ENCODE results near the gene TRANK1.
"Not testable (repeated sequence)": the region's sequence is repeated elsewhere in the genome, so short reads cannot be mapped to it uniquely, and the experiment has no call there.

Gene TRANK1

DNA sequence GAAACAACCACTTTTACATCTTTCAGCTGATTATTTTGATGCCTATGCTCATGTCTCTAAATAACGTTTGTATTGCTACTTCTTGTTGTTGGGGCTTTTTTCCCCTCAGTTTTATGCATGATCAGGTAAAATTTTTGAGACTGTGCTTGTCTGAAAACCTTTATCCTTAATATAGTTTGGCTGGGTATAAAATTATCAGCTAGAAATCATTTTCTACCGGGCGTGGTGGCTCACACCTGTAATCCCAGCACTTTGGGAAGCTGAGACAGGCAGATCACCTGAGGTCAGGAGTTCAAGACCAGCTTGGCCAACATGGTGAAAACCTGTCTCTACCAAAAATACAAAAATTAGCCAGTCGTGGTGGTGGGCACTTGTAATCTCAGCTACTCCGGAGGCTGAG, 3.0 kb upstream of the TRANK1 start:
- not testable (repeated sequence) for H2BK12ac ChIP-seq (ENCODE audit: low read length in 2 of 2); H2BK120ac ChIP-seq (ENCODE audit: low read depth, low read length); H3K4me2 ChIP-seq (ENCODE audit: low read length, poor library complexity, severe bottlenecking); H2AFZ ChIP-seq (ENCODE audit: low read depth, low read length); H3K18ac ChIP-seq (ENCODE audit: low read depth in 1 of 2, low read length in 2 of 2); H2BK5ac ChIP-seq (ENCODE audit: low read depth, low read length, poor library complexity, severe bottlenecking); H3K14ac ChIP-seq (ENCODE audit: low read length in 2 of 2); H3K79me1 ChIP-seq (replicated peaks; ENCODE audit: low read length, poor library complexity, severe bottlenecking); H3K4ac ChIP-seq (ENCODE audit: low read depth in 1 of 2, low read length in 2 of 2); H3K9ac ChIP-seq (ENCODE audit: low read length); H4K91ac ChIP-seq (ENCODE audit: low read length); H3K27me3 ChIP-seq (ENCODE audit: control insufficient read depth in 1 of 2, insufficient read depth in 1 of 2, low read length in 2 of 2); H4K8ac ChIP-seq (ENCODE audit: low read length); H3K4me3 ChIP-seq (ENCODE audit: insufficient read depth in 1 of 2, low read depth in 1 of 2, low read length in 2 of 2); DNase-seq; H3K36me3 ChIP-seq (ENCODE audit: control insufficient read depth in 1 of 2, insufficient read depth in 2 of 2, low read depth in 1 of 2, low read length in 2 of 2); H2AK5ac ChIP-seq (ENCODE audit: low read length, severe bottlenecking); H2BK15ac ChIP-seq (ENCODE audit: low read depth, poor library complexity, severe bottlenecking); H3K9me3 ChIP-seq (ENCODE audit: control insufficient read depth, low read length); H3K23ac ChIP-seq (ENCODE audit: low read length in 2 of 2); H3K27ac ChIP-seq (ENCODE audit: low read length, poor library complexity, severe bottlenecking)
- WGBS: 88% methylated on average over 5 of the region's 5 CpGs
- H3K4me1 ChIP-seq (ENCODE audit: control insufficient read depth, insufficient read depth, low read depth, low read length): peaks cover 12% of the 10 kb centered on the region

DNA sequence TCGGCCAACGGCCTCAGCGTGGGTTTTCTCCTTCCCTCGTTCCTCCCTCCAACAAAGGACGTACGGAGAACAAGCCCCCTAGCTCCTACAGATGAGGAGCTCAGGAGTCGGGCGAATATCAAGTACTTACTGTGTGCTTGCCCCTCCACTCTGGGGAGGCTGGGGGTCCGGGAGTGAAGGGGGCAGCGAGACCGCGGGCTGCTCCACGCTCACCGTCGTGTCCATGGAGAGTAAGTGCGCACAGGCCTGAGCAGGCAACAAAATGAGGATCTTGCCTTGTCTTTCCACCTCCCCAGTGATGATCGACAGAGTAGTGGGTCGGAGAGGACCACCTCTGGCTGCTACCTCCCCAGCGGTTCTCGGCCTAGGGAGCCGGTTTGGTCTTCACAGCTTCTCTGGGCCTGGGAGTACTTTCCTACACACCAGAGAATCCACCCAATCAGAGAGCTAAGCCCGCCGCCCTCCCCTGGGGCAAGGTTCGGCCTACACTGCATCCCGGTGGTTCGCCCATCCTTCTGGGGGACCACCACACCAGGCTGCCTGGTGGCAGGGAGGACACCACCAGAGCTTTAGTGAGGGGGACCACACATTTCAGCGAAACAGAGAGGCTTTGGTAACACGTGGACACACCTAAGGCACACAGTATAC, 603 bp upstream of the TRANK1 start:
- DNase-seq: no peak
- WGBS: 93% methylated on average over 28 of the region's 28 CpGs
- no peak overlapping the region for H2BK15ac ChIP-seq (ENCODE audit: low read depth, poor library complexity, severe bottlenecking)

DNA sequence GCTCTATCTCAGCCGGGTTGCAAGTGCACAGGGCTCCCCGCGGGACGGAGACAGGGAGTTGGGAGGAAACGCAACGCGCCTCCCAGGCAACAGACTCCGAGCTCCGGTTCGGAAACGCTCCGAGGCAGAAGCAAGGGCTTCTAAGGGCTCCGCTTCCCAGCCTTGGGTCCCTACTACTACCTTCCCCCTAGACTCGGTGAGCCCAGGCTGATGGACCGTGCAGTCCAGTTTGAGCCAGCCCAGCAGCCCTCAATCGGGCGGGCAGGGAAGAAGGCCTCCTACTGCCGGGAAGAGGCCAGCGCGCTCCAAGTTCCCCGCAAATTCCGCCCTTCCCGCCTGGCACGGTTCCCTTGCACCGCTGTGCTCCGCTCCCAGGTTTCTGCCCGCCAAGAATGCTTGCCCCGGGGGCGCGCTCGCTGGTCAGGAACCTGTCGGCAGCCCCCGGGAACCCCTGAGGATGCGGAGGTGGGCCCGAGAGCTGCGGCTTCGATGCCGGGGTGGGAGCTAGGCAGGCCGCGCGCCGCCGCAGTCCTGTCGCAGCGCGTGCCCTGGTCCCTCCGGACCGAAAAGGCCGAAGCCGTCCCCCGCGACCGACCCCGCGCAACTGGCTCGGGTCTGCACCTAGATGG, 728 bp downstream of the TRANK1 start:
- Histone ChIP-seq H3K4me2 (ENCODE audit: low read length, poor library complexity, severe bottlenecking) (peak overlapping the region; percentile 97), H3K4me3 (ENCODE audit: insufficient read depth in 1 of 2, low read depth in 1 of 2, low read length in 2 of 2) (peak overlapping the region; percentile 74 to 79), H4K91ac (ENCODE audit: low read length) (peak overlapping the region; percentile 98), H3K4ac (ENCODE audit: low read depth in 1 of 2, low read length in 2 of 2) (peak overlapping the region; percentile 69 to 94), H2BK12ac (ENCODE audit: low read length in 2 of 2) (peak overlapping the region; percentile 54 to 93), H3K79me1 (replicated peaks; ENCODE audit: low read length, poor library complexity, severe bottlenecking) (peaks cover 4% of the 10 kb centered on the region), H3K23ac (ENCODE audit: low read length in 2 of 2) (peak overlapping the region in 1 of 2 experiments; percentile 98), H3K14ac (ENCODE audit: low read length in 2 of 2) (peak overlapping the region; percentile 74 to 79), H3K9ac (ENCODE audit: low read length) (peak overlapping the region; percentile 78), H3K27ac (ENCODE audit: low read length, poor library complexity, severe bottlenecking) (no peak overlapping the region), H3K18ac (ENCODE audit: low read depth in 1 of 2, low read length in 2 of 2) (peak overlapping the region; percentile 94 to 98), H3K9me3 (ENCODE audit: control insufficient read depth, low read length) (no peaks in the 10 kb centered on the region), H3K36me3 (ENCODE audit: control insufficient read depth in 1 of 2, insufficient read depth in 2 of 2, low read depth in 1 of 2, low read length in 2 of 2) (no peaks in the 10 kb centered on the region), H2BK5ac (ENCODE audit: low read depth, low read length, poor library complexity, severe bottlenecking) (no peak overlapping the region), H3K27me3 (ENCODE audit: control insufficient read depth in 1 of 2, insufficient read depth in 1 of 2, low read length in 2 of 2) (no peaks in the 10 kb centered on the region), H4K8ac (ENCODE audit: low read length) (peak overlapping the region; percentile 97), H3K4me1 (ENCODE audit: control insufficient read depth, insufficient read depth, low read depth, low read length) (peaks cover 12% of the 10 kb centered on the region), H2AFZ (ENCODE audit: low read depth, low read length) (peak overlapping the region; percentile 73), H2BK120ac (ENCODE audit: low read depth, low read length) (peak overlapping the region; percentile 89), H2AK5ac (ENCODE audit: low read length, severe bottlenecking) (no peak overlapping the region), H2BK15ac (ENCODE audit: low read depth, poor library complexity, severe bottlenecking) (peak overlapping the region; percentile 98)
- WGBS: 4% methylated on average over 53 of the region's 56 CpGs
- peak; percentile 70 for DNase-seq

More for the DNA sequence above, 603 bp upstream of the TRANK1 start:
- Histone ChIP-seq H4K8ac (ENCODE audit: low read length) (peak overlapping the region; percentile 97), H3K4ac (ENCODE audit: low read depth in 1 of 2, low read length in 2 of 2) (no peak overlapping the region), H3K18ac (ENCODE audit: low read depth in 1 of 2, low read length in 2 of 2) (no peak overlapping the region), H2BK5ac (ENCODE audit: low read depth, low read length, poor library complexity, severe bottlenecking) (no peak overlapping the region), H4K91ac (ENCODE audit: low read length) (no peak overlapping the region), H3K27ac (ENCODE audit: low read length, poor library complexity, severe bottlenecking) (no peak overlapping the region), H2BK120ac (ENCODE audit: low read depth, low read length) (no peak overlapping the region), H3K9ac (ENCODE audit: low read length) (peak overlapping the region; percentile 78), H3K79me1 (replicated peaks; ENCODE audit: low read length, poor library complexity, severe bottlenecking) (peaks cover 3% of the 10 kb centered on the region), H3K23ac (ENCODE audit: low read length in 2 of 2) (no peak overlapping the region), H3K27me3 (ENCODE audit: control insufficient read depth in 1 of 2, insufficient read depth in 1 of 2, low read length in 2 of 2) (no peaks in the 10 kb centered on the region), H3K9me3 (ENCODE audit: control insufficient read depth, low read length) (no peaks in the 10 kb centered on the region), H2BK12ac (ENCODE audit: low read length in 2 of 2) (no peak overlapping the region), H3K4me3 (ENCODE audit: insufficient read depth in 1 of 2, low read depth in 1 of 2, low read length in 2 of 2) (peak overlapping the region in 1 of 2 experiments; percentile 79), H3K4me2 (ENCODE audit: low read length, poor library complexity, severe bottlenecking) (no peak overlapping the region), H3K4me1 (ENCODE audit: control insufficient read depth, insufficient read depth, low read depth, low read length) (peaks cover 12% of the 10 kb centered on the region), H3K14ac (ENCODE audit: low read length in 2 of 2) (no peak overlapping the region), H3K36me3 (ENCODE audit: control insufficient read depth in 1 of 2, insufficient read depth in 2 of 2, low read depth in 1 of 2, low read length in 2 of 2) (no peaks in the 10 kb centered on the region), H2AFZ (ENCODE audit: low read depth, low read length) (no peak overlapping the region), H2AK5ac (ENCODE audit: low read length, severe bottlenecking) (no peak overlapping the region)

DNA sequence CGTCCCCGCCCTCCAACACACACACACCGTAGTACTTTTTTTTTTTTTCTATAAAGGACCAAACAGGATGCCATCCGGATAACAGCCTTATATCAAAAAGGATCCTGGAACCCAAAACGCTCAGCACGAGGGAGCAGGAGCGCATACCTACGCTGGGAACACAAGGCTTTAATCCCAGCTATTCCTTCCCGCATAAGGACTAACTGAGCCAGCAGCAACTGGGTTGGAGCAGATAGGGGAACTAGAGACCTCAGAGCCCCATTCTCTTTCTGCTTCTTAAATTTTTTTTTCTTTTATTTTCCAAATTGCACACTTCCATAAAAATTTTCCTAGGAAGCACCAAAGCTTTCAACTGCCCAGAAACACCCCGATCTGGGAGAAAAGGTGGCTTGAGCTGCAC, 1.3 kb downstream of the TRANK1 start:
- peak overlapping the region; percentile 58 for H2AFZ ChIP-seq (ENCODE audit: low read depth, low read length)

More for the DNA sequence above, 1.3 kb downstream of the TRANK1 start:
- H3K4me2 ChIP-seq (ENCODE audit: low read length, poor library complexity, severe bottlenecking): peak overlapping the region; percentile 97
- 41% methylated on average over 10 of the region's 10 CpGs for WGBS
- no peak overlapping the region for H3K27ac ChIP-seq (ENCODE audit: low read length, poor library complexity, severe bottlenecking)
- H3K4ac ChIP-seq (ENCODE audit: low read depth in 1 of 2, low read length in 2 of 2): peak overlapping the region in 1 of 2 experiments; percentile 60
- peaks cover 12% of the 10 kb centered on the region for H3K4me1 ChIP-seq (ENCODE audit: control insufficient read depth, insufficient read depth, low read depth, low read length)
- peak overlapping the region; percentile 97 for H4K8ac ChIP-seq (ENCODE audit: low read length)
- H3K9me3 ChIP-seq (ENCODE audit: control insufficient read depth, low read length): no peaks in the 10 kb centered on the region
- H2BK12ac ChIP-seq (ENCODE audit: low read length in 2 of 2): no peak overlapping the region
- H3K36me3 ChIP-seq (ENCODE audit: control insufficient read depth in 1 of 2, insufficient read depth in 2 of 2, low read depth in 1 of 2, low read length in 2 of 2): no peaks in the 10 kb centered on the region
- no peak overlapping the region for H3K23ac ChIP-seq (ENCODE audit: low read length in 2 of 2)
- H3K9ac ChIP-seq (ENCODE audit: low read length): peak overlapping the region; percentile 78
- no peak overlapping the region for H2BK120ac ChIP-seq (ENCODE audit: low read depth, low read length)
- H2BK5ac ChIP-seq (ENCODE audit: low read depth, low read length, poor library complexity, severe bottlenecking): no peak overlapping the region
- H2AK5ac ChIP-seq (ENCODE audit: low read length, severe bottlenecking): no peak overlapping the region
- H4K91ac ChIP-seq (ENCODE audit: low read length): no peak overlapping the region
- peaks cover 4% of the 10 kb centered on the region for H3K79me1 ChIP-seq (replicated peaks; ENCODE audit: low read length, poor library complexity, severe bottlenecking)
- H3K27me3 ChIP-seq (ENCODE audit: control insufficient read depth in 1 of 2, insufficient read depth in 1 of 2, low read length in 2 of 2): no peaks in the 10 kb centered on the region
- H2BK15ac ChIP-seq (ENCODE audit: low read depth, poor library complexity, severe bottlenecking): no peak overlapping the region
- no peak for DNase-seq
- peak overlapping the region; percentile 74 to 79 for H3K4me3 ChIP-seq (ENCODE audit: insufficient read depth in 1 of 2, low read depth in 1 of 2, low read length in 2 of 2)
- H3K14ac ChIP-seq (ENCODE audit: low read length in 2 of 2): no peak overlapping the region
- H3K18ac ChIP-seq (ENCODE audit: low read depth in 1 of 2, low read length in 2 of 2): peak overlapping the region; percentile 94 to 98
